Measurements from ENCODE around the gene C2CD2L. TPM values are rescaled to one million over a fixed set of nuclear protein-coding genes. Genes with fewer than 3 reads are reported as not detected.
"Not testable (repeated sequence)": the region's sequence is repeated elsewhere in the genome, so short reads cannot be mapped to it uniquely, and the experiment has no call there.

The C2CD2L gene
- total RNA-seq, 1 experiment from 2014 or later = 10.3 TPM

- DNase-seq (ENCODE audit: low read depth) = peak; percentile 75
Observed at GRCh38 chr11:119092880-119093842, 14.0 kb upstream of the C2CD2L start.

- DNase-seq (ENCODE audit: low read depth) = peak; percentile 47
Observed at GRCh38 chr11:119093942-119094815, 13.0 kb upstream of the C2CD2L start.

DNA sequence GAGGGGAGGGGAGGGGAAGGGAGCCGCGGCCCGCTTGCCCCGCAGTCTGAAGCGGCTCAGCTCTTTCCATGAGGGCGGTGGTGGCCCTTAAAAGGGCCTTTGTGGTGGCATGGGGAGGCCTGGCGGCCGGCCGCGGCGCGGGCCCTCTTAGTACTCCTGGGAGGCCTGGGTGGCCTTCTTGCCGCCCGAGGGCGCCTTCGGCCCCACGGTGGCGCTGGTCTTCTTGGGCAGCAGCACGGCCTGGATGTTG lies 12.4 kb upstream of the C2CD2L start:
- DNase-seq (ENCODE audit: low read depth) = peak; percentile 80

GRCh38 chr11:119095066-119095880 lies 11.9 kb upstream of the C2CD2L start:
- peak; percentile 99 for DNase-seq (ENCODE audit: low read depth)

DNA sequence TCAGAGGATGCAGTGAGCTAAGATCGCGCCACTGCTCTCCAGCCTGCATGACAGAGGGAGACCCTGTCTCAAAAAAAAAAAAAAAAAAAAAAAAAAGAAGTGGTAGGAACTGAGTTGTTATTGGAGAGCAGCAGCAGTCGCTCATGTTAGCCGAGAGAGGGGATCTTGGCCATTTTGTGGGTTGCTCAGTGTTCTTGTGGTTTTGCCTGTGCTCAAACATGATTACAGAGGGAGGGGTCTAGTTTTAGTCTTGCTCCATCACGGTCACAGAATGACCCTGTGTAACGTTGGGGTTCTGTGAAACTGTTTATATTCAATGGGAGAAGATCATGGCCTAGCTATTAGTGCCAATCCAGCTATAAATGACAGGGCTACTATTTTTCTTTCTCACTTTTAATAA lies 7.4 kb upstream of the C2CD2L start:
- no peak for DNase-seq (ENCODE audit: low read depth)

DNA sequence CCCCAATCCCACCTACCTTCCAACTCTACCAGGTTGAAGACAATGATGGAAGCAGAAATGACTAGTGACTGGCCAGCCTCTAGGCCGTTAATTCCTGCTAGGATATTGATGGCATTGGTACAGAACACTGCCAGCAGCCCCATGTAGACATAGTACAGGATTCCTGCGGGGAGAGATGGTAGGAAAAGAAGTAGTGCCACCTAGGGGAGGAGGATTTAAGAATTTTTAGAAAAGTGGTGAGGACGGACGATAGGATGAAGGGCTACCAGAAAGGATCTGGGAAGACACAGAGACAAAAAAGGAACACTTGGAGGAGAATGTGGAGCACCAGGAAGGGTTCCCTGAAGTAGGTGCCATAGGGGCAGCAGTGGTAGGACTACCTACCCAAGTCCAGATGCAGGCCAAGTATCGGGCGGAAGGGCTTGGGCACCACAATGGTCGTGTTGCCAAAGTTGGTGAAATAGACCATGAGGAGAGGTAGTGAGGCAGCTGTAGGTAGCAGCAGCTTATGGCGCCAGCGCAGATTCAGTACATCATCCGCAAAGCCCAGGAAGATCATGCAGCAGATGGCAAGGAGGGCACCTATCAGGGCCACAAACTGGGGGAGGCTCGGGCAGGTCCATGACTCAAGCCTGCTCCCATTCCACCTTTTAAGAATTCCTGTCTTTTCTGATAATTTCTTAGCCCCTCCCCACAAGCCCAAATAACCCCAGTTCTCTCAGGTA lies 6.7 kb upstream of the C2CD2L start:
- DNase-seq (ENCODE audit: low read depth) = peak; percentile 43

- peak; percentile 55 for DNase-seq (ENCODE audit: low read depth)
Observed at GRCh38 chr11:119100994-119101758, 6.0 kb upstream of the C2CD2L start.

DNA sequence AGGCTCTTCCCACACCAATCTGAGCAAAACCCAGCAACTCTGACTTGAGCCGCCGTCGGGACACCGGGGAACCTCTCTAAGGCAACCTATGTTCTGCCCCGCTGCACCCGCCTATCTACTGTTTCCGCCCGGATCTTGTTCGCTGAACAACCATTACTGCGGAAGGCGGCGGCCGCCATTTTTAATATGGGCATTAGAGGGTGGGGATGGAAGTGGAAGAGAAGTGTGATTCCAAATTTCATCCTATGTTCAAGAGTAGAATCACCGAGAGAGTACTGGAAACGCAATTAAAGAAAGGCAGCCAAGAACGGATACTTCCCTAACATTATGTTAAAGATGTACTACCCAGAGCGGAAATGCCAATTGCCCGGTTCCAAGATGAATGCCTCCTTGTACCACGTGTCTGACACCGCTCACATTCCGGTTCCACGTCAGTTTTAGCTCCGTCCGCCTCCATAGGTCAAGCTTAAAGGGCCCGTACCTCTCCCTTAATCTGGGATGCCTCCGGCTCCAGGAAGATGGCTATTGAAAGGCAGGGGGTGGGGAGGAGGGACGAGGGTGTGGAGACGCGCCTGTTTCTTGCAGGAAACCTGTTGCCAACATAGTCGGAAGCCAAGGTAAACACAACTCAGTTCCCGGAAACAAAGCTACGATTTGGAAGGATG lies 5.3 kb upstream of the C2CD2L start, which contains the start of gene DPAGT1:
Gene DPAGT1 (minus strand): TSS at position 95 of the 665 bp plus-strand sequence. CDS start 198 bp downstream, outside the sequence.
- DNase-seq (ENCODE audit: low read depth) = peak; percentile 97

- not testable (repeated sequence) for DNase-seq (ENCODE audit: low read depth)
Observed at GRCh38 chr11:119103161-119103664, 3.9 kb upstream of the C2CD2L start.

GRCh38 chr11:119103793-119104192 lies 3.4 kb upstream of the C2CD2L start:
- no peak for DNase-seq (ENCODE audit: low read depth)

GRCh38 chr11:119107538-119108145 lies 498 bp downstream of the C2CD2L start:
- no peak for DNase-seq (ENCODE audit: low read depth)

GRCh38 chr11:119108146-119108856 lies 1.2 kb downstream of the C2CD2L start:
- DNase-seq (ENCODE audit: low read depth) = peak; percentile 76

DNA sequence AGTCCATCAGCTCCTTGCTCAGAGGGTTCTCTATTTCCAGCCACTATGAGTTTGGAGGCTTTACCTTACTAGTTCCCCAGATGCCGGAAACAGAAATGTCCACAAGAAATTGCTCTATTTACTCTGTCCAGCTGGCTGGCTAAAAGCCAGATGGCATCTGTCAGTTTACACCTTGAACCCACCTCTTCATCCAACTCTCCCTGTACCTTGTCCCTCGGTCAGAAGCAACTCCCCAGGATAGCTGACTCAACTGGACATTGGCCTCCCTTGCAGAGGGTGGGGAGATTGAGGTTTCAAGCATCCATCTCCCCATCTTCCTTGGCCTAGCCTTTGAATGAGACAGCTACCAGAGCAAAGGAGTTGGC lies 1.7 kb downstream of the C2CD2L start:
- no peak for DNase-seq (ENCODE audit: low read depth)

DNA sequence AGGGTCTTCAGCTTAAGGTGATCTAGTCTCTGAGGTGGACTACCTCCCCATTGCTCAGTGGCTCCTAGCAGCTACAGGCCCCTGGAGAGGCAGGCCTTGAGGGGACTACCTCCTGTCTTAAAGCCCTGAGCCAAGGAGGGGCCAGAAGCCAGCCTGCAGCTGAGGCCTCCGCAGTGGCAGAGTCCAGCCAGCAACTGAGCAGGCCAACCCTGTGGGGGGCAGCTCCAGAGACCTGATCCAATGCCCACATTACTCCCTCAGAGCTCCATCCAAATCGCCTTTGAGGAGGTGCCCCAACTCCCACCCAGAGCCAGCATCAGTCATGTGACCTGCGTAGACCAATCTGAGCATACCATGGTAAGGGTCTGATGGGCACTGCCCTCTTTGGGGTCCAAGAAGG lies 2.7 kb downstream of the C2CD2L start:
- no peak for DNase-seq (ENCODE audit: low read depth)

DNA sequence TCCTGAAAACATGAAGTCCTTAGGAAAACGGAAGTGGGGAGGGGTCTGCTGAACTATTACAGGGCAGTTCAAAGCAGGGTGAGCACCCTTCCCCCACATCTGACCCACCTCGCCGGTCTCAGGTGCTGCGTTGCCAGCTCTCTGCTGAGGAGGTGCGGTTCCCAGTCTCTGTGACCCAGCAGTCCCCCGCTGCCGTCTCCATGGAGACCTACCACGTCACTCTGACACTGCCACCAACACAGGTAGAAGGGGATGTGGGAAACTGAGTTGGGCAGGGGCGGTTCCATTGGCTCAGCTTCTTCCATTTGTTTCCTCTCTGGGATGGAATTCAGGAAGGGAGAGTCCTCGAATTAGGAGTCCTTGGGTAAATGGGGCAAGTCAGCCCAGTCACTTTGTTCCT lies 3.3 kb downstream of the C2CD2L start:
- no peak for DNase-seq (ENCODE audit: low read depth)

DNA sequence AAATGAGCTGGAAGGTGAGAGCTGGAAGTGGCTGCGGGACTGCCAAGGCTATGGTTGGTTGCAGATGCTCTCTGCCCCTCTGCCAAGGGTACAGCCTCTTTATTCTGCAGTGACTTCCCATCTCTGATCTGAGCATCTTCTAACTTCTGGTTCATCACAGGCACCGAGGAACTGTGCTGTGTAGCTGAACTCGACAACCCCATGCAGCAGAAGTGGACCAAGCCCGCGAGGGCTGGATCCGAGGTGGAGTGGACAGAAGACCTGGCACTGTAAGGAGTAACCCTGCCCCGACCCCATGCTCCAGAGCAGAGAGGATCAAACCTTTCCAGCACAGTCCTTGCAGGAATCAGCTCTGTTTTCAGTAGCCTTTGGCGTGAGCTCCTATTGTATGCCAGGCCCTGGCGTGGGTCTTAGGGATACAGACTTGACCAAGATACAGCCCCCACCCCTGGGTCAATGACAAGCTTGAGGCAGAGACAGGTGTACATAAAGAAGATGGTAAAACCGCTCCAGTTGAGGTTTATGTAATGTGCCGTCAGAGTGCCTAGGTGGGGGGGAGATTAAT lies 4.3 kb downstream of the C2CD2L start:
- no peak for DNase-seq (ENCODE audit: low read depth)

DNA sequence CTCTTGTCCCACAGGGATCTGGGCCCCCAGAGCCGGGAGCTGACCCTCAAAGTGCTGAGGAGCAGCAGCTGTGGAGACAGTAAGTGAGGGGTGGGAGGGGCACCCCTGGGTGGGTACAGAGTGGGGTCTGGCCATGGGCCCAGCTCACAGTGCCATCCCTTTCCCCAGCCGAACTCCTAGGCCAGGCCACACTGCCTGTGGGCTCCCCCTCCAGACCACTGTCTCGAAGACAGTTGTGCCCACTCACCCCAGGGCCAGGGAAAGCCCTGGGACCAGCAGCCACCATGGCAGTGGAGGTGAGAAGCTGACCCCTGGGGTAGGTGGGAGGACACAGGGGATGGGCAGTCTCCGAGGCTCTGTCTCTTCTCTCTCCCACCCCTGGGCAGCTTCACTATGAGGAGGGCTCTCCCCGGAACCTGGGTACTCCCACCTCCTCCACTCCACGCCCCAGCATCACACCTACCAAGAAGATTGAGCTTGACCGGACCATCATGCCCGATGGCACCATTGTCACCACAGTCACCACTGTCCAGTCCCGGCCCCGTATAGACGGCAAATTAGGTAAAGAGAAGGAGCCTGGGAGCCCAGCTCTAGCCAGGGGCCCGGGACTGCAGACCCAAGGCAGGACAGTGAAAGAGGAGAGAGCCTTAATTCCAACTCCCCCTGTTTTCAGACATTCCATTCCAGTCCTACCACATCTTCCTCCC lies 5.3 kb downstream of the C2CD2L start:
- no peak for DNase-seq (ENCODE audit: low read depth)

GRCh38 chr11:119113716-119114115 lies 6.6 kb downstream of the C2CD2L start:
- DNase-seq (ENCODE audit: low read depth) = no peak

Data from M059J (cell line).